ENCODE data around the gene MSI2. TPM values are rescaled to one million over a fixed set of nuclear protein-coding genes. Genes with fewer than 3 reads are reported as not detected.

Gene MSI2
- total and polyA plus RNA-seq, 2 experiments from 2014 or later: 18.9 to 41.8 TPM

DNA sequence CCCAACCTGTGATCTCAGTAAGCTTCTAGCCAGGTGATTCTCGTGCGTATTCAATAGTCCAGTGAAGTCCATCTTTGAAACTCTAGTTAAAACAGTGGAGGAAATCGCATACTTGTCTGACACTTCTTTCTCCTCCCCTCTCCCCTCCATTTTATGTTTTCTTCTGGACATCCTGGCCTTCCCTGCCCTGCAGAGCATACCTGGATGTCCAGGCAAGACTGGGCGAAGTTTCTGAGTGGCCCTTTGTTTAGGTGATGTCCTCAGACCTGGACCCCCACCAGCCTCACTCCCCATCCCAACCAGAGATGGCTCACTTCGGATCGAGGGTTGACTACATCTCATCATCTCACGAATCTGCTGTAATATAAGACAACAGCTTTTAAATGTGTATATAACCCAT, 423.0 kb downstream of the MSI2 start (continued):
- TF ChIP-seq, protein P1, sequence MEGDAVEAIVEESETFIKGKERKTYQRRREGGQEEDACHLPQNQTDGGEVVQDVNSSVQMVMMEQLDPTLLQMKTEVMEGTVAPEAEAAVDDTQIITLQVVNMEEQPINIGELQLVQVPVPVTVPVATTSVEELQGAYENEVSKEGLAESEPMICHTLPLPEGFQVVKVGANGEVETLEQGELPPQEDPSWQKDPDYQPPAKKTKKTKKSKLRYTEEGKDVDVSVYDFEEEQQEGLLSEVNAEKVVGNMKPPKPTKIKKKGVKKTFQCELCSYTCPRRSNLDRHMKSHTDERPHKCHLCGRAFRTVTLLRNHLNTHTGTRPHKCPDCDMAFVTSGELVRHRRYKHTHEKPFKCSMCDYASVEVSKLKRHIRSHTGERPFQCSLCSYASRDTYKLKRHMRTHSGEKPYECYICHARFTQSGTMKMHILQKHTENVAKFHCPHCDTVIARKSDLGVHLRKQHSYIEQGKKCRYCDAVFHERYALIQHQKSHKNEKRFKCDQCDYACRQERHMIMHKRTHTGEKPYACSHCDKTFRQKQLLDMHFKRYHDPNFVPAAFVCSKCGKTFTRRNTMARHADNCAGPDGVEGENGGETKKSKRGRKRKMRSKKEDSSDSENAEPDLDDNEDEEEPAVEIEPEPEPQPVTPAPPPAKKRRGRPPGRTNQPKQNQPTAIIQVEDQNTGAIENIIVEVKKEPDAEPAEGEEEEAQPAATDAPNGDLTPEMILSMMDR (conservative IDR thresholded peaks at IDR 0.05; ENCODE audit: low read depth in 2 of 2): no peak
- no peak for TF ChIP-seq EZH2 (IDR thresholded peaks at IDR 0.05; ENCODE audit: low read depth, unreplicated experiment)
- no peak for TF ChIP-seq STAT1 (IDR thresholded peaks at IDR 0.05; ENCODE audit: unreplicated experiment)
- TF ChIP-seq CREB1 (CRISPR knock-in tag; IDR thresholded peaks at IDR 0.05; ENCODE audit: low read depth): no peak
- no peak for TF ChIP-seq NANOG (IDR thresholded peaks at IDR 0.05; ENCODE audit: borderline replicate concordance)
- TF ChIP-seq, protein P2, sequence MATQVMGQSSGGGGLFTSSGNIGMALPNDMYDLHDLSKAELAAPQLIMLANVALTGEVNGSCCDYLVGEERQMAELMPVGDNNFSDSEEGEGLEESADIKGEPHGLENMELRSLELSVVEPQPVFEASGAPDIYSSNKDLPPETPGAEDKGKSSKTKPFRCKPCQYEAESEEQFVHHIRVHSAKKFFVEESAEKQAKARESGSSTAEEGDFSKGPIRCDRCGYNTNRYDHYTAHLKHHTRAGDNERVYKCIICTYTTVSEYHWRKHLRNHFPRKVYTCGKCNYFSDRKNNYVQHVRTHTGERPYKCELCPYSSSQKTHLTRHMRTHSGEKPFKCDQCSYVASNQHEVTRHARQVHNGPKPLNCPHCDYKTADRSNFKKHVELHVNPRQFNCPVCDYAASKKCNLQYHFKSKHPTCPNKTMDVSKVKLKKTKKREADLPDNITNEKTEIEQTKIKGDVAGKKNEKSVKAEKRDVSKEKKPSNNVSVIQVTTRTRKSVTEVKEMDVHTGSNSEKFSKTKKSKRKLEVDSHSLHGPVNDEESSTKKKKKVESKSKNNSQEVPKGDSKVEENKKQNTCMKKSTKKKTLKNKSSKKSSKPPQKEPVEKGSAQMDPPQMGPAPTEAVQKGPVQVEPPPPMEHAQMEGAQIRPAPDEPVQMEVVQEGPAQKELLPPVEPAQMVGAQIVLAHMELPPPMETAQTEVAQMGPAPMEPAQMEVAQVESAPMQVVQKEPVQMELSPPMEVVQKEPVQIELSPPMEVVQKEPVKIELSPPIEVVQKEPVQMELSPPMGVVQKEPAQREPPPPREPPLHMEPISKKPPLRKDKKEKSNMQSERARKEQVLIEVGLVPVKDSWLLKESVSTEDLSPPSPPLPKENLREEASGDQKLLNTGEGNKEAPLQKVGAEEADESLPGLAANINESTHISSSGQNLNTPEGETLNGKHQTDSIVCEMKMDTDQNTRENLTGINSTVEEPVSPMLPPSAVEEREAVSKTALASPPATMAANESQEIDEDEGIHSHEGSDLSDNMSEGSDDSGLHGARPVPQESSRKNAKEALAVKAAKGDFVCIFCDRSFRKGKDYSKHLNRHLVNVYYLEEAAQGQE (IDR thresholded peaks at IDR 0.05; ENCODE audit: unreplicated experiment): no peak
- no peak for TF ChIP-seq JUNB (IDR thresholded peaks at IDR 0.05; ENCODE audit: unreplicated experiment)
- no peak for TF ChIP-seq EZH2phosphoT487 (IDR thresholded peaks at IDR 0.05; ENCODE audit: unreplicated experiment)

DNA sequence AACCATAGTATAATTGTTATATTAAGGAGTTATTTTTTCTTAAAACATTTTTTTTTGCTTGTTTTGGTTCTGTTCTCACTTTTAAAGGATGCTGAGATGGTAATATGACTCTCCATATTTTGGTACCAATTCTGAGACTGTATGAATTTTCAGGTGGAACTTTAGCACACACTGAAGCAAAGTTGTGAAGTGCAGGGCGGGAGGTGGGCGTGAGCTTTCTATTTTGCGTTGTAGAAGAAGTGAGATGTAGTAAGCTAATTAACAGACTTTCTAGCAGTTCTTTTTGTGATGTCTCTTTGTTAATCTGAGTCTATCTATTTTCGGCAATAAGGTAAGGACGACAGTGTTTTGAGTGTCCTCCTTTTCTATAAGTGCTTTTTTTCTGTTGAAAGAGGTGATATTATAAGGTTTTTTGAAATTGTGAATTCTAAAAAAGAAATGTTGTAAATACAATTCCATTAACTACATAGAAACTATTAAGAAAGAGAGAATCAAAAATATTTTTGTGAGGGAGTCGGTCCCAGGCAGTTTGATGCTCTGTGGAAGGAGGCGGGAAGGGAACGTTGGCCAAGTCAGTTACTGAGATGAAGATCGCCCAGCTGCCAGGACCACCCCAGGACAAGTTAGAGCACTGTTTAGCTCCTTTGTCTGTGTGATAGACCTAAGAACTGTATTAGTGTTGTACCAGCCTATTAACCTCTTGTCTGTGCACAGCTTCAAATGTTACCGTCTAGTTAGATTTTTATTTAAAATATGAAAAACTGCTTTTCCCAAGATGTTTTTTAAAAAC, 423.8 kb downstream of the MSI2 start:
- no peak overlapping the region for H2AFZ ChIP-seq
- no peaks in the 10 kb centered on the region for H3K9me2 ChIP-seq (ENCODE audit: insufficient read depth)
- Mint-ChIP-seq H3K4me3 (no peak overlapping the region; the same call in 2 of the 3 replicates), H3K27me3 (ENCODE audit: insufficient read depth, low read depth, poor library complexity) (peaks cover 8% of the 10 kb centered on the region), H3K9me3 (no peaks in the 10 kb centered on the region), H3K36me3 (ENCODE audit: low read depth) (no peaks in the 10 kb centered on the region), H3K27ac (no peak overlapping the region), H3K4me1 (peaks cover 28% of the 10 kb centered on the region)
- no peaks in the 10 kb centered on the region; the same call in 1 of the 2 replicates for H4K20me1 ChIP-seq (replicated peaks; ENCODE audit: insufficient read depth)
- H3K36me3 ChIP-seq (ENCODE audit: insufficient read depth): no peaks in the 10 kb centered on the region
- peaks cover 21% of the 10 kb centered on the region for H3K4me1 ChIP-seq (ENCODE audit: insufficient read depth)
- H3F3A ChIP-seq (replicated peaks; ENCODE audit: low read depth): no peaks in the 10 kb centered on the region
- no peak overlapping the region for H3K27ac ChIP-seq (ENCODE audit: low read depth)
- no peaks in the 10 kb centered on the region for H3K27me3 ChIP-seq (ENCODE audit: insufficient read depth)
- no peak overlapping the region for H3K4me3 ChIP-seq
- H3K79me2 ChIP-seq (replicated peaks; ENCODE audit: insufficient read depth): no peaks in the 10 kb centered on the region
- ATAC-seq: peak; percentile 14; the same call in 2 of the 3 replicates
- H3K4me2 ChIP-seq: no peak overlapping the region
- TF ChIP-seq POLR2AphosphoS5 (IDR thresholded peaks at IDR 0.05; ENCODE audit: low read depth) (no peak), ZNF114 (CRISPR knock-in tag; IDR thresholded peaks at IDR 0.05) (no peak), EZH2 (IDR thresholded peaks at IDR 0.05; ENCODE audit: low read depth, unreplicated experiment) (no peak), STAT1 (IDR thresholded peaks at IDR 0.05; ENCODE audit: unreplicated experiment) (no peak), CREB1 (CRISPR knock-in tag; IDR thresholded peaks at IDR 0.05; ENCODE audit: low read depth) (no peak)
- TF ChIP-seq, protein P1 (conservative IDR thresholded peaks at IDR 0.05; ENCODE audit: low read depth in 2 of 2): no peak
- no peak for DNase-seq (ENCODE audit: low spot score)

Data from GM23338 (cell line).